A549 treated with DMSO at 1 μM for 4 hours (cell line): Measurements from ENCODE around the gene PDZD4. TPM values are rescaled to one million over a fixed set of nuclear protein-coding genes. Genes with fewer than 3 reads are reported as not detected.

Source experiments
- total RNA-seq: library from RNA; stranded (reverse); fragments of 200-300 nt; extraction: Qiagen RNA extraction; gene quantifications from 5 replicates; pipeline ENCODE4 v1.2.3, GENCODE V29; 2022; ENCODE audit warnings: low read depth

PDZD4 gene
- total RNA-seq = 3.2 to 4.1 TPM (median 3.4 TPM) in 5 replicates

GRCh38 chrX:153829799-153830639 is at the start of gene PDZD4:
Gene PDZD4, minus strand, starts transcription at chrX:153830544. Its CDS starts 246 bp downstream, at chrX:153830298.

GRCh38 chrX:153794018-153794896 is 36.1 kb downstream of the PDZD4 start, which contains the start of the genes IDH3G and SSR4:
Gene IDH3G, minus strand, starts transcription at chrX:153794375. Its CDS starts 49 bp downstream, at chrX:153794326.
Gene SSR4, plus strand, starts transcription at chrX:153794668. Its CDS starts 20 bp downstream, at chrX:153794688.

GRCh38 chrX:153780678-153781427 is 49.5 kb downstream of the PDZD4 start, which contains the start of gene SRPK3:
Gene SRPK3, plus strand, starts transcription at chrX:153781041. Its CDS starts 46 bp downstream, at chrX:153781087.

GRCh38 chrX:153763989-153764755 is 66.2 kb downstream of the PDZD4 start, which contains the start of gene PLXNB3:
Gene PLXNB3, plus strand, starts transcription at chrX:153764249. Its CDS starts 1,287 bp downstream, at chrX:153765536.

Other genes with a start within 250 kb of the PDZD4 start
- gene CCNQ, start 231.4 kb downstream of the PDZD4 start, total RNA-seq = 37.2 to 55.3 TPM (median 50.7 TPM) in 5 replicates
- 0.84 to 1.6 TPM (median 1.2 TPM) in 5 replicates for gene DUSP9, start 183.3 kb downstream of the PDZD4 start, total RNA-seq
- 0.19 to 0.58 TPM (median 0.25 TPM) in 3 of 5 replicates, not detected in the others for gene PNCK, start 156.7 kb downstream of the PDZD4 start, total RNA-seq
- gene SLC6A8, start 142.6 kb downstream of the PDZD4 start, total RNA-seq = 10.4 to 12.4 TPM (median 12.0 TPM) in 5 replicates
- gene BCAP31, start 106.2 kb downstream of the PDZD4 start, total RNA-seq = 335 to 456 TPM (median 363 TPM) in 5 replicates
- gene ABCD1, start 105.7 kb downstream of the PDZD4 start, total RNA-seq = 2.4 to 4.1 TPM (median 3.4 TPM) in 5 replicates
- gene PLXNB3, start 66.3 kb downstream of the PDZD4 start, total RNA-seq = 1.3 to 4.6 TPM (median 3.7 TPM) in 5 replicates
- 0.03 to 0.13 TPM (median 0.07 TPM) in 4 of 5 replicates, not detected in the other for gene SRPK3, start 49.5 kb downstream of the PDZD4 start, total RNA-seq
- gene IDH3G, start 36.2 kb downstream of the PDZD4 start, total RNA-seq = 53.9 to 64.2 TPM (median 61.9 TPM) in 5 replicates
- 379 to 436 TPM (median 396 TPM) in 5 replicates for gene SSR4, start 35.9 kb downstream of the PDZD4 start, total RNA-seq
- gene L1CAM, start 55.6 kb upstream of the PDZD4 start, total RNA-seq = 21.2 to 25.8 TPM (median 21.8 TPM) in 5 replicates
- gene AVPR2, start 74.1 kb upstream of the PDZD4 start, total RNA-seq = 0.07 to 0.10 TPM (median 0.09 TPM) in 4 of 5 replicates, not detected in the other
- 1.4 to 2.3 TPM (median 1.8 TPM) in 5 replicates for gene ARHGAP4, start 95.7 kb upstream of the PDZD4 start, total RNA-seq
- gene NAA10, start 104.5 kb upstream of the PDZD4 start, total RNA-seq = 188 to 229 TPM (median 214 TPM) in 5 replicates
- 0.07 to 0.16 TPM (median 0.09 TPM) in 4 of 5 replicates, not detected in the other for gene RENBP, start 114.1 kb upstream of the PDZD4 start, total RNA-seq
- gene HCFC1, start 141.3 kb upstream of the PDZD4 start, total RNA-seq = 40.4 to 49.7 TPM (median 44.7 TPM) in 5 replicates
- gene TMEM187, start 142.2 kb upstream of the PDZD4 start, total RNA-seq = 5.3 to 8.3 TPM (median 6.9 TPM) in 5 replicates
- 215 to 239 TPM (median 234 TPM) in 5 replicates for gene IRAK1, start 189.4 kb upstream of the PDZD4 start, total RNA-seq